ENCODE results near the gene DYNC2LI1.

DNA sequence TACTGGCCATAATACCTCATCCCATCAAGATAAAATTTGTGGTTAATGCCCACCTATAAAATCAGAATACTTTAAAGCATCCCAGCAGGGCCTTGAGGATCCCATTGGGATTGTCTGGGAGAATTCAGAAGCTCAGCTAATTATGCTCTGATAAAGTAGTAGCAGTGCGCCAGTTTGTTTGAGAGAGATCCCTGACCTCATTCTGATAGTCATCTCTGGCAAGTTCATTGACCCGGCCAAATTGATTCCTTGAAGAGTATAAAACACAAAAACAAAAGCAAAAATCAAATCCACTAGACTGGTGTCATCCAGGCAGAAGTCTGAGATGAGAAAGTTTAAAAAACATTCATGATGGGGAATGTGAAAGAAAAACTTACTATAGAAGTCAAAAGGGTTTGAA is 50.7 kb downstream of the DYNC2LI1 start:
- TF ChIP-seq, protein P1, sequence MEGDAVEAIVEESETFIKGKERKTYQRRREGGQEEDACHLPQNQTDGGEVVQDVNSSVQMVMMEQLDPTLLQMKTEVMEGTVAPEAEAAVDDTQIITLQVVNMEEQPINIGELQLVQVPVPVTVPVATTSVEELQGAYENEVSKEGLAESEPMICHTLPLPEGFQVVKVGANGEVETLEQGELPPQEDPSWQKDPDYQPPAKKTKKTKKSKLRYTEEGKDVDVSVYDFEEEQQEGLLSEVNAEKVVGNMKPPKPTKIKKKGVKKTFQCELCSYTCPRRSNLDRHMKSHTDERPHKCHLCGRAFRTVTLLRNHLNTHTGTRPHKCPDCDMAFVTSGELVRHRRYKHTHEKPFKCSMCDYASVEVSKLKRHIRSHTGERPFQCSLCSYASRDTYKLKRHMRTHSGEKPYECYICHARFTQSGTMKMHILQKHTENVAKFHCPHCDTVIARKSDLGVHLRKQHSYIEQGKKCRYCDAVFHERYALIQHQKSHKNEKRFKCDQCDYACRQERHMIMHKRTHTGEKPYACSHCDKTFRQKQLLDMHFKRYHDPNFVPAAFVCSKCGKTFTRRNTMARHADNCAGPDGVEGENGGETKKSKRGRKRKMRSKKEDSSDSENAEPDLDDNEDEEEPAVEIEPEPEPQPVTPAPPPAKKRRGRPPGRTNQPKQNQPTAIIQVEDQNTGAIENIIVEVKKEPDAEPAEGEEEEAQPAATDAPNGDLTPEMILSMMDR (IDR thresholded peaks at IDR 0.05) = no peak
- TF ChIP-seq EZH2 (IDR thresholded peaks at IDR 0.05; ENCODE audit: borderline replicate concordance, insufficient read depth, low read depth, low read length, poor library complexity, severe bottlenecking) = no peak

All from B cell (primary cell).